Measurements from ENCODE around the gene GLB1L2. TPM values are rescaled to one million over a fixed set of nuclear protein-coding genes. Genes with fewer than 3 reads are reported as not detected.

Gene GLB1L2
- total RNA-seq, 1 donor from 2014 or later = 14.7 TPM

GRCh38 chr11:134394311-134394710, 62.5 kb downstream of the GLB1L2 start:
- DNase-seq (ENCODE audit: low read depth) = no peak
- no peak overlapping the region for H3K4me3 ChIP-seq (ENCODE audit: low read depth, low read length)
- no peak for TF ChIP-seq CTCF (conservative IDR thresholded peaks at IDR 0.05; ENCODE audit: low read depth, low read length)

- no peak for TF ChIP-seq CTCF (conservative IDR thresholded peaks at IDR 0.05; ENCODE audit: low read depth, low read length)
- DNase-seq (ENCODE audit: low read depth) = no peak
- no peak overlapping the region for H3K4me3 ChIP-seq (ENCODE audit: low read depth, low read length)
Measured at GRCh38 chr11:134395002-134395401, 63.2 kb downstream of the GLB1L2 start.

GRCh38 chr11:134397304-134398078, 65.7 kb downstream of the GLB1L2 start:
- no peak overlapping the region for H3K4me3 ChIP-seq (ENCODE audit: low read depth, low read length)
- DNase-seq (ENCODE audit: low read depth) = no peak
- no peak for TF ChIP-seq CTCF (conservative IDR thresholded peaks at IDR 0.05; ENCODE audit: low read depth, low read length)

- TF ChIP-seq CTCF (conservative IDR thresholded peaks at IDR 0.05; ENCODE audit: low read depth, low read length) = no peak
- DNase-seq (ENCODE audit: low read depth) = no peak
- no peak overlapping the region for H3K4me3 ChIP-seq (ENCODE audit: low read depth, low read length)
Measured at GRCh38 chr11:134398079-134398444, 66.3 kb downstream of the GLB1L2 start.

GRCh38 chr11:134398644-134399292, 67.0 kb downstream of the GLB1L2 start:
- no peak for DNase-seq (ENCODE audit: low read depth)
- no peak overlapping the region for H3K4me3 ChIP-seq (ENCODE audit: low read depth, low read length)
- TF ChIP-seq CTCF (conservative IDR thresholded peaks at IDR 0.05; ENCODE audit: low read depth, low read length) = no peak

GRCh38 chr11:134399293-134399654, 67.5 kb downstream of the GLB1L2 start:
- no peak for DNase-seq (ENCODE audit: low read depth)
- H3K4me3 ChIP-seq (ENCODE audit: low read depth, low read length) = no peak overlapping the region
- no peak for TF ChIP-seq CTCF (conservative IDR thresholded peaks at IDR 0.05; ENCODE audit: low read depth, low read length)

- DNase-seq (ENCODE audit: low read depth) = no peak
- H3K4me3 ChIP-seq (ENCODE audit: low read depth, low read length) = no peak overlapping the region
- no peak for TF ChIP-seq CTCF (conservative IDR thresholded peaks at IDR 0.05; ENCODE audit: low read depth, low read length)
Measured at GRCh38 chr11:134399996-134400395, 68.2 kb downstream of the GLB1L2 start.
